ENCODE data around the gene KCNQ5. TPM values are rescaled to one million over a fixed set of nuclear protein-coding genes. Genes with fewer than 3 reads are reported as not detected.
A peak's percentile ranks its signal among the peaks of the same experiment; 100 is the strongest.

KCNQ5 gene
- total RNA-seq, 4 donors from 2014 or later = 0.96 to 3.4 (median 1.5) TPM

GRCh38 chr6:72619883-72620696 lies 1.8 kb upstream of the KCNQ5 start:
- peak overlapping the region; percentile 33 to 64 for H3K4me3 ChIP-seq
- 3 to 11% methylated on average over 13 to 21 of the region's 31 CpGs for WGBS, 2 donors (ENCODE audit: low coverage in 1 of 2)
- peaks cover 0 to 48% (median 9%) of the 10 kb centered on the region in 3 donors for H3K4me1 ChIP-seq
- no peaks in the 10 kb centered on the region for H3K36me3 ChIP-seq
- no peak for TF ChIP-seq POLR2A (IDR thresholded peaks at IDR 0.05)
- TF ChIP-seq CTCF (IDR thresholded peaks at IDR 0.05) = no peak
- TF ChIP-seq POLR2AphosphoS5 (IDR thresholded peaks at IDR 0.05) = no peak
- TF ChIP-seq EP300 (IDR thresholded peaks at IDR 0.05) = no peak
- peak overlapping the region in 3 of 4 donors; percentile 25 to 69 (median 53) for H3K27ac ChIP-seq
- H3K9me3 ChIP-seq = no peaks in the 10 kb centered on the region
- peaks cover 25% of the 10 kb centered on the region for H3K27me3 ChIP-seq
- peak; percentile 40 for ATAC-seq

GRCh38 chr6:72620871-72621290 lies 983 bp upstream of the KCNQ5 start:
- ATAC-seq = no peak
- 3 to 4% methylated on average over 6 to 12 of the region's 21 CpGs for WGBS, 2 donors (ENCODE audit: low coverage in 1 of 2)
- no peaks in the 10 kb centered on the region for H3K36me3 ChIP-seq
- peak overlapping the region in 2 of 4 donors; percentile 53 to 69 for H3K27ac ChIP-seq
- TF ChIP-seq EP300 (IDR thresholded peaks at IDR 0.05) (no peak), POLR2A (IDR thresholded peaks at IDR 0.05) (no peak), POLR2AphosphoS5 (IDR thresholded peaks at IDR 0.05) (no peak), CTCF (IDR thresholded peaks at IDR 0.05) (no peak)
- peaks cover 25% of the 10 kb centered on the region for H3K27me3 ChIP-seq
- peaks cover 0 to 48% (median 9%) of the 10 kb centered on the region in 3 donors for H3K4me1 ChIP-seq
- H3K4me3 ChIP-seq = peak overlapping the region; percentile 33 to 64
- no peaks in the 10 kb centered on the region for H3K9me3 ChIP-seq

GRCh38 chr6:72622094-72622940 lies 453 bp downstream of the KCNQ5 start:
- Histone ChIP-seq H3K36me3 (no peaks in the 10 kb centered on the region), H3K27me3 (peaks cover 25% of the 10 kb centered on the region), H3K9me3 (no peaks in the 10 kb centered on the region), H3K27ac (peak overlapping the region in 2 of 4 donors; percentile 53 to 69), H3K4me3 (peak overlapping the region; percentile 33 to 64), H3K4me1 (peaks cover 0 to 48% (median 9%) of the 10 kb centered on the region in 3 donors)
- TF ChIP-seq POLR2AphosphoS5 (IDR thresholded peaks at IDR 0.05) (no peak), CTCF (IDR thresholded peaks at IDR 0.05) (peak in 2 of 4 experiments; percentile 34 to 47)
- peak; percentile 39 for ATAC-seq
- 0% methylated on average over 2 to 18 of the region's 89 CpGs for WGBS, 2 donors (ENCODE audit: low coverage in 1 of 2)

- H3K27me3 ChIP-seq = peaks cover 25% of the 10 kb centered on the region
Measured at GRCh38 chr6:72623808-72624207, 1.9 kb downstream of the KCNQ5 start.

More at GRCh38 chr6:72623808-72624207, 1.9 kb downstream of the KCNQ5 start:
- no peak for ATAC-seq
- Histone ChIP-seq H3K36me3 (no peaks in the 10 kb centered on the region), H3K4me1 (peaks cover 0 to 48% (median 9%) of the 10 kb centered on the region in 3 donors), H3K4me3 (no peak overlapping the region), H3K27ac (no peak overlapping the region), H3K9me3 (no peaks in the 10 kb centered on the region)
- TF ChIP-seq CTCF (IDR thresholded peaks at IDR 0.05) (no peak), POLR2AphosphoS5 (IDR thresholded peaks at IDR 0.05) (no peak), EP300 (IDR thresholded peaks at IDR 0.05) (no peak), POLR2A (IDR thresholded peaks at IDR 0.05) (no peak)
- WGBS, 2 donors (ENCODE audit: low coverage in 1 of 2) = 43 to 63% methylated on average over 4 to 5 of the region's 5 CpGs
